Adipose tissue (tissue), 3 donors: ENCODE measurements around the gene CCDC14. TPM values are rescaled to one million over a fixed set of nuclear protein-coding genes. Genes with fewer than 3 reads are reported as not detected.

ENCODE experiments used
- H3K27ac ChIP-seq: one replicate; pipeline ENCODE4 v1.5.1; 2013; ENCODE audit warnings: low read depth, low read length
- WGBS, 3 donors: extraction: QIAGEN DNeasy Blood & Tissue Kit; methylation state at CpG; one replicate each; pipeline ENCODE4 v1.1.7; 2013; 5-methylcytosine and 5-hydroxymethylcytosine counted together
- polyA plus RNA-seq, 3 donors: library from polyadenylated mRNA; stranded (reverse); fragments of 200-250 nt; gene quantifications; one replicate each; pipeline ENCODE4 v1.2.3, GENCODE V29; 2013
- donor health status: healthy with polysubstance abuse.
- donor health status: Bipolar disorder and iron deficiency.
- donor health status: healthy.

Gene CCDC14
- polyA plus RNA-seq, 3 donors = 9.4 to 10.6 (median 9.4) TPM

- H3K27ac ChIP-seq = no peak overlapping the region
Observed at GRCh38 chr3:123876858-123877257, 84.2 kb downstream of the CCDC14 start.

GRCh38 chr3:123872621-123873020 lies 88.4 kb downstream of the CCDC14 start:
- WGBS, 3 donors = 50 to 94% (median 88%) methylated on average over 1 of the region's 1 CpG
- H3K27ac ChIP-seq = no peak overlapping the region

- 60 to 88% (median 63%) methylated on average over 1 of the region's 1 CpG for whole genome bisulfite sequencing, 3 donors
- no peak overlapping the region for H3K27ac ChIP-seq
Observed at GRCh38 chr3:123871946-123872345, 89.1 kb downstream of the CCDC14 start.

- H3K27ac ChIP-seq = no peak overlapping the region
- WGBS, 3 donors = 83 to 89% (median 86%) methylated on average over 1 of the region's 1 CpG
Observed at GRCh38 chr3:123870033-123870432, 91.0 kb downstream of the CCDC14 start.

- H3K27ac ChIP-seq = no peak overlapping the region
- WGBS, 3 donors = 75 to 86% (median 83%) methylated on average over 1 of the region's 1 CpG
Observed at GRCh38 chr3:123869165-123869564, 91.9 kb downstream of the CCDC14 start.

GRCh38 chr3:123864706-123865105 lies 96.3 kb downstream of the CCDC14 start:
- 85 to 97% (median 94%) methylated on average over 4 of the region's 4 CpGs for WGBS, 3 donors
- H3K27ac ChIP-seq = no peak overlapping the region

Other genes with a start within 250 kb of the CCDC14 start
- 10 to 100 TPM in 2 of 3 donors, 1 to 10 TPM in 1; 8.5 to 33.0 (median 16.0) TPM for gene MYLK, start 76.9 kb downstream of the CCDC14 start, polyA plus RNA-seq
- gene ROPN1, start 30.9 kb upstream of the CCDC14 start, polyA plus RNA-seq = not detected
- 10 to 100 TPM in 1 of 3 donors, 1 to 10 TPM in 2; 7.8 to 14.4 (median 10.0) TPM for gene KALRN, start 72.1 kb upstream of the CCDC14 start, polyA plus RNA-seq